Central memory CD4-positive, alpha-beta T cell (primary cell): ENCODE data around the gene F8A3.
"Not testable (repeated sequence)": the region's sequence is repeated elsewhere in the genome, so short reads cannot be mapped to it uniquely, and the experiment has no call there.

Experiments used
- DNase-seq: peaks from one replicate; pipeline ENCODE4 v3.0.0; 2022
- total RNA-seq, 3 experiments: gene quantifications; one replicate each; lab custom pipeline; 2026; lab: John Stamatoyannopoulos, UW

The F8A3 gene
- 0 reads per million in 3 experiments for total RNA-seq

- DNase-seq = not testable (repeated sequence)
Measured at GRCh38 chrX:155458471-155458870, at the start of gene F8A3. Gene F8A3 (minus strand): TSS chrX:155458620. CDS start chrX:155458600, 20 bp downstream.

DNA sequence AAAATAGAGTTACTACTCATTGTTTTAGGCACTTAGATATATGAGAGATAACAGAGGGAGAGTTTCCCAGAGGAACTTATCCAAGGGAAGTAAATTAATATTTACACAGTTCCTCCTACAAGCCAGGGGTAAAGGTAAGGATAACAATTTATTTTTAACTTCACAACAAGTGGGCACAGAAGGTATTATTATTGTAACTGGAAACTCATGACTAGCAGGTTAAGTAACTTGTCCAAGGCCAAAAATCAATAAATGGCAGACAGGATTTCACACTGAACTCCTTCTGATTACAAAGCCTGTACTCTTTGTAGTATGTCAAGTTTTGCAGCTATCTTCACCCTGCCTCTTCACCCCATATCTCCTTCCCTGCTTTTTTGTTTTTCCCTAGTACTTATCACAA lies 46.9 kb upstream of the F8A3 start:
- no peak for DNase-seq

DNA sequence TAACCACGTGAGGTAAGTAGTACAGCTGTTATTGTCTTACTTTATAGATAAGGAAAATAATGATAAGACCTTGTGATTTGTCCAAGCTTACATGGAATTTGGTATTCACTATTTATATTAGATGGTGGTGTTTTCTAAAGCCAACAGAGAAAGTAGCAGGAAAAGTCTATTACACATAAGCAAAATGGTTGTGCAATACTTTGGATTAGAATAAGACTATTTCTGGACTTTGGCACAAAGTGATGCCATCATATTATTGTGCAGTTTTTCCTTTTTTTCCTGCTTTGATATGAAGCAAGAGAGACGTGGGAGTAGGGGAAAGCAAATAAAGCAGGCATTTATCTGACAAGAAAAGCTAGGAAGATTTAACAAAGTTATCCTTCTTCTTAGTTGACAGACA lies 36.7 kb upstream of the F8A3 start:
- DNase-seq = not testable (repeated sequence)

- DNase-seq = not testable (repeated sequence)
Measured at GRCh38 chrX:155491421-155491820, 33.0 kb upstream of the F8A3 start.

DNA sequence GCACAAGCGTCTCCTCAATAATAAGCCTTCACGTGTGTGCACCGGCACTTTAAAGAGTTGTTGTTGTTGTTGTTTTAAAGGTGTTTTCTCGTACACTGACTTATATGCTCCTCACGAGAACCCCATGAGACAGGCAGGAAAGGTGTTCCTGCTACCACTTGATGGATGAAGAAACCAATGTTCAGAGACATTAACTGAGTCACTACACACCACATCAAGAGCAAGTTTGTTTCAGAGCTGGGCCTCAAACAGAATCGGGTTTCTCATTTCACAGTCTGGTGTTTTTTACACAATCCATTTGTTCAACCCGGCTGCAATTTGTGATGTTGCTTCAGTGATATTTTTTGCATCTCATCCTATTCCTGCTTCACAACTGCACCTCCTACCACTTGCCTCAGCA lies 18.7 kb upstream of the F8A3 start:
- DNase-seq = not testable (repeated sequence)

- DNase-seq = not testable (repeated sequence)
Measured at GRCh38 chrX:155466269-155466938, 8.0 kb upstream of the F8A3 start.

DNA sequence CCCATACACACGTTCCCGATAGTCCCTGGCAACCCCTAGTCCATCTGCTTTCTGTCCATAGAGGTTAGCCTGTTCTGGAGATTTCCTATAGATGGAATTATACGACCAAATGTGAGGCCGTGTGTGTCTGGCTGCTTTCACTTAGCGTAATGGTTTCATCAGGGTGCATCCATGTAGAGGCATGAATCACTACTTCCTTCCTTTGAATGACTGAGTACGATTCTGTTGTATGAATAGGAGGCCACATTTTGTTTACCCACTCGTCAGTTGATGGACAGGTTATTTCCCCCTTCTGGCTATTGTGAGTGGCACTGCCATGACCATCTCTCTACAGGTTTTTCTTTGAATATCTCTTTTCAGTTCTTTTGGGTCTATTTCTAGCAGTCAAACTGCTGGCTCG lies 2.1 kb upstream of the F8A3 start:
- DNase-seq = not testable (repeated sequence)

DNA sequence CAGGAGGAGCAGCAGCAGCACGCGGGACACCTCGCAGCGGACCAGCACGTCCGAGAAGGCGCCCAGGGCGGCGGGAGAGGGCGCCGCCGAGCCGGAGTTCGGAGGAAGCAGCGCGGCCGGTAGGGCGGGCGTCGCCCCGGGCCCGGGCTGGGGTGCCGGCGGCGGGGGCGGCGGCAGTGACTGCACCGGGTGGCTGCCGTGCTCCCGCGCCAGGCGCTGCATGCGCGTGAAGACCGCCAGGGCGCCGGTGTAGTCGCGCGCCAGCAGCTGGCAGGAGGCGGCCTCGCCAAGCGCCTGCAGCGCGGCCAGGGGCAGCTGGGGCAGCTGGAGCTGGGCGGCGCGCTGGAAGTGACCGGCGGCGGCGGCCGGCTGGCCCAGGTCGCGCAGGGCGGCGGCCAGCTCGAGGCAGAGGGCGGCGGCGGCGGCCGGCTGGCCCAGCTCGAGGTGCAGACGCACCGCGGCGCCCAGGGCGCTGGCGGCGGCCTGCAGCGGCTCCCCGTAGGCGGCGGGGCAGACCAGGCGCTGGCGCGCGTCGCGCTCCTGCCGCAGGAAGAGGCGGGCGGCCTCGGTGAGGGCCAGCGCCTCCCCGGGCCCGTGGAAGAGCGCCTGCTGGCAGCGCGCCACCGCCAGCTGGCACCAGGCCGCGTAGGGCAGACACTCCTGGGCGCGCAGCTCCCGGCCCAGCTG lies 516 bp downstream of the F8A3 start:
- not testable (repeated sequence) for DNase-seq

- no peak for DNase-seq
Measured at GRCh38 chrX:155441097-155441496, 17.3 kb downstream of the F8A3 start.

- DNase-seq = no peak
Measured at GRCh38 chrX:155435744-155436112, 22.7 kb downstream of the F8A3 start.

DNA sequence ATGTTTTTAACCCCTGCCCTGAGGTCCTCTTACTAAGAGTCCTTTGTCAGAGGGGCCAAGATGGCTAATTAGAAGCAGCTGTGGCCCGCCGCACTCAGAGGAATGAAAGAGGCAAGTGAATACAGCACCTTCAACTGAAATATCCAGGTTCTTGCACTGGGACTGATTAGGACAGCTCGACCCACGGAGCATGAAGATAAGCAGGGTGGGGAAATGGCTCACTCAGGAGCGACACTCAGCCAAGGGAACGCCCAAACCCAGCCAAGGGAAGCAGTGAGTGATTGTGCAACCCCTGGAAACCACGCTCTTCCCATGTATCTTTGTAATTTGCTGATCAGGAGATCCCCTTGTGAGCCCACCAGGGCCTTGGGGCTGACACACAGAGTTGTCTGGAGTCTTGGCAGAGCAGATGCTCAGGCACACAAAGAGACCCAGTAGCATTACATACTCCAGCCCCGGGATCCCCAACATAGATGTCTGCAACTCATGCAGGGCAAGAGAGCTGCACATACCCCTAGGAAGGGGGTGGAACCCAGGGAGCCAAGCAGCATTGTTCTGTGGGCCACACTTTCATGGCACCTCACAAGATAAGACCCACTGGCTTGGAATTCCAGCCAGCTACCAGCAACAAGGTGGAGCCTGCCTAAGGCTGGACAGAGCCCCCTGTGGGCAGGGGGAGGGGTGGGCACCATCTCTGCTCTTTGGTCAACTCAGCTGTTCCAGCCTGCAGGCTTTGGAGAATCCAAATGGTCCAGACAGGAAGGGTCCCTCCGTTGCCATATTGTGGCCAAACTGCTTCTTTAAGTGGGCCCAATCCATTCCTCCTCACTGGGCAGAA lies 23.3 kb downstream of the F8A3 start:
- DNase-seq = no peak

DNA sequence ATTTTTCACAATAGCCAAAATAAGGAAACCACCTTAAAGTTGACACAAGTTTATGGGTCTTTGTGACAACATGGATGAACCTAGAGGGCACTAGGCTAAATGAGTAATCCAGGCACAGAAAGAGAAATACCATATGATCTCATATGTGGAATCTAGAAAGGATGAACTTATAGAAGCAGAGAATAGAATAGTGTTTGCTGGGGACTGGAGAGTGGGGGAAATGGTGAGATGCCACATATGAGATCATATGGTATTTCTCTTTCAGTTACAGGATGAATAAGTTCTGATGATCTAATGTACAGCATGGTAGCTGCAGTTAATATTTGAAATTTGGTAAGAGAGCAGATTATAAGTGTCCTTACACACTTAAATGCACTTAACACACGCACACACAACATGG lies 40.7 kb downstream of the F8A3 start:
- DNase-seq = no peak
